HL-60/S4 treated with retinoic acid at 250 ng/mL for 4 days and 3 days (cell line): Measurements from ENCODE around the gene FABP1.

ENCODE experiments used
- in situ Hi-C: fragments of 300-500 bp; cut with MboI; formaldehyde crosslinking; loops from 2 replicates; pipeline ENCODE4 v1.7.0; 2022; ENCODE audit warnings: low sequenced_read_pairs

FABP1 gene

DNA sequence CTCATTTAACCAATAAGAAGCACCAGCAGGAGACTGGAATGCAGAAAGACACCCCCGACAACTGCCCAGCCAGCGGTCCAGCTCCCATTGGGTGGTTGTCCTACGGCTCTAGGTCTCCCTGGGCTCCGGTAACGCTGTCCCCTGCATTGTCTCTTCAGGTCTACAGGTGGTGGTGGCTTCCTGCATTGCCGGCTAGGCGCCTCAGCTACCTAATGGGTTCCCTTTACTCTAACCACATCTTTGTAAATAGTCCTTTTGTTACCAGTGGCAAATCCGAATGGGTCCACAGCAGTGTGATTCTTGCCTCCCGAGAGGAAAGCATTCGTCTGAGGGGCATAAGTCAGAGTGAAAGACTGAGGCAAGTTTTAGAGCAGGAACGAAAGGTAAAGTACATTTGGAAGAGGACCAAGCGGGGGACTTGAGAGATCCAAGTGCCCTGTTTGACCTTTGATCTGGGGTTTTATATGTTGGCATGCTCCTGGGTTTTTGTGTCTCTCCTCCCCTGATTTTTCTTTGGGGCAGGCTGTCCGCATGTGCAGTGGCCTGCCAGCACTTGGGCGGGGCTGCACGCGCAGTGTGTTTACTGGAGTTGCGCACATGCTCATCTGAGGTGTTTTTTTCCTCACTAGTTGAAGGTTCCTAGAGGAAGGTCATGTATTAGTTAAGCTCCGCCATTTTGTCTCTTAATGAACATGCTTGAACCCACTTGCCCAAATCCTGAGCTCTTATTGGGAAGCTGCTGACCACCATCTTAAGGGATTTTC is 11.0 kb downstream of the FABP1 start:
- in situ Hi-C loops = no loop called here

DNA sequence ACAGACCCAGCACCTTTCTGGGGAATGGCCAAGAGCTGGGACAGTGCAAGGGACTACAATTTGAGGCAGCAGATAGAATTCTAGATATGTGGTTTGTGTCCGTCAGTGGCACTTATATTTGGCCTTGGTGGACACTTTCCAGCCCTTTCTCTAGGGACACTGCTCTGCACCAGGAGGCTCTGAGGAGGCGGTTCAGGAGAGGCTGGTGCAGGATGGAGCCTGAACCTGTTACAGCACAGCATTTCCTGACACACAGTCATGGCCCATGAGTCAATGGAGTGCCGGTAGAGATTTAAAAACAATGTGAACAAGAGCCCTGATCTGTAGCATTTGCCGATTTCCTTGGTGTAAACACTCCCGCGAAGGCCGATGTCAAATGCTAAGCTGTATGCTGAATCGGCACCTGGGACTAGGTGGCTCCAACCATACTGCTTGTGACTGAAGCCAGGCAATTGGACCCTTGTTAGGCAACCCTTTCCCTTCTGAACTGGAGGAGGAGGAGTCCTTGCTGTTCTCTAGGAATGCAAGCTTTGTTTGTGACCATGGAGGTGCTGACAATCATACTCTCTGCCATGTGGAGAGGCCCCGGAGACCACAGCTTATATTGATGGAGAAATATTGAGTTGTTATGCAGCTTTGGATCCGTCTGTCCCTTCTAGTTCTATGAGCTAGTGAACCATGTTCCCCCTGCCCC is 11.9 kb downstream of the FABP1 start:
- in situ Hi-C loops = no loop called here

DNA sequence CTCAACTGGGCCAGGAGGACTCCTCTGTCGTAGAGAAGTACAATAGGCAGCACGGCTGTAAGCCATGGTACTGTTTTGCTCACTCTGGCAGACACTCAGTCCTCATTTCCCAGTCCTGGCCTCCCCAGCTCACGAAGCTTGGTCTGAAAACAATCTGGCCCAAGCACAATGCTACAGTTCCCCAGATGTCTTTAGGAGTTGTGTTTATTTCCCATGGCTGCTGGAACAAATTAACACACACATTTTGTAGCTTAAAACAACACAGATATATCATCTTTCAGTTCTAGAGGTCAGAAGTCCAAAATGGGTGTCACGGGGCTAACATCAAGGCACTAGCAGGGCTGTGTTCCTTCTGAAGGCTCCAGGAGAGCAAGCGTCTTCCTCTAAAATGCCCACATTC is 13.0 kb downstream of the FABP1 start:
- in situ Hi-C loops = no loop called here

DNA sequence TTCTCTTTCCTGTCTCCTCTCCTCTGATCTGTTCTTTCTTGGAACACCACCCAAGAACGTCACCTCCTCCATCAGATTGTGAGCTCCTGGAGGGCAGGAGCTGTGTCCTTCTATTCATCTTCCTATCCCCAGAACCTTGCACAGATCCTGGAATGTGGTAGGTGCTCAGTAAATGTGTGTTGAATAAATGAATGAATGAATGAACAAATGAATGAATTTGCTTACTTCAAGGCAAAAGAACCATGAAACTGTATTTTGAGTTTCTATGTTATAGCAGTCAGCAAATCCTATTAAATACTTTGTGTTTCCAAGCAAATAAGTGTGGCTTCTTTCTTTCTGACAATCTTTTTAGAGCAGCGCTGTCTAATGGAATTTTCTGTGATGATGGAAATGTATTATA is 14.8 kb downstream of the FABP1 start:
- in situ Hi-C loops = no loop called here

DNA sequence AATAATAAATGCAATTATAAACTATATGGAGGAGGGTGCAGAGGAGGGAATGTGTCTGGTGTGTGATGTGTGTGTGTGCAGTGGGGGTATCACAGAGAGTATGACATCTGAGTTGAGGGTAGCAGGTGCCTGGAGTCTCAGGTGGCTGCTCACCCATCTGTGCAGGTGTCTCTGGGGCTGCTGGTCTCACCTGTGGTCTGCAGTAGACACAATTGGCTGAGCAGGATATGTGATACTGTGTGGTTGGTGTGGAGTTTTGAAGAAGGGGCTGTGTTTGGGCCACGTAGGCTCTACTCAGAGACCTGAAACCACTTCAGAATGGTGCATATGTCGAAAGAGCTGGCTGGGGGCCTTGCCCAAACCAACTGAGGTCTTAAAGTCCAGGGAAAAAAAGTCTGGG is 17.0 kb downstream of the FABP1 start:
- in situ Hi-C loops = no loop called here

DNA sequence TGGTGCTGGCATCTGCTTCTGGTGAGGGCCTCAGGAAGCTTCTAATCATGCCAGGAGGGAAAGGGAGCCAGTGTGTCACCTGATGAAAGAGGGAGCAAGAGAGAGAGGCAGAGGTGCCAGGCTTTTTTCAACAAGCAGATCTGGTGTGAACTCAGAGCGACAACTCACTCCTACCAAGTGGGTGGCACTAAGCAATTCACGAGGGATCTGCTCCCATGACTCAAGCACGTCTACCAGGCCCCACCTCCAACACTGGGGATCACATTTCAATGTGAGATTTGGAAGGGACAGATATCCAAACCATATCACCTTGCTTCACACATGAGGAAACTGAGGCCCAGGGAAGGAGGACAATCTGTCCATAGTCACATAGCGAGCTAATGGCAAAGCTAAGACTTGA is 19.1 kb downstream of the FABP1 start:
- in situ Hi-C loops = no loop called here

DNA sequence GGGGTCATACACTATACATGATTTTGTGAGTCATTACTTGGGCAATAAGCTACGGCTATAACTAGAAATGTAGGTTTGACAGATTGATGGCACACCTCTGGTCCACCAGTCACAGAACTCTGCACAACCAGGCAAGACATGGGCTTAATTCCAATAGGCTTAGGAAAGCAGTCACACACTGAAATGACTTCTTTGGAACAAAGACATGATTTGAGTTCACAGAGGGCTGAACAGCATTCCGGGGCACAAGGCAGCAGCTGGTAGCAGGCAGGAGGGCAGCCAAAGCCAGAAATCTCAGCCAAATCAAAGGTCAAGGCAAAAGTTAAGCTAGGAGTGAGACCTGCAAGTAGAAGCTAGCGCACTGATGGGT is 27.4 kb downstream of the FABP1 start:
- in situ Hi-C loops = no loop called here

DNA sequence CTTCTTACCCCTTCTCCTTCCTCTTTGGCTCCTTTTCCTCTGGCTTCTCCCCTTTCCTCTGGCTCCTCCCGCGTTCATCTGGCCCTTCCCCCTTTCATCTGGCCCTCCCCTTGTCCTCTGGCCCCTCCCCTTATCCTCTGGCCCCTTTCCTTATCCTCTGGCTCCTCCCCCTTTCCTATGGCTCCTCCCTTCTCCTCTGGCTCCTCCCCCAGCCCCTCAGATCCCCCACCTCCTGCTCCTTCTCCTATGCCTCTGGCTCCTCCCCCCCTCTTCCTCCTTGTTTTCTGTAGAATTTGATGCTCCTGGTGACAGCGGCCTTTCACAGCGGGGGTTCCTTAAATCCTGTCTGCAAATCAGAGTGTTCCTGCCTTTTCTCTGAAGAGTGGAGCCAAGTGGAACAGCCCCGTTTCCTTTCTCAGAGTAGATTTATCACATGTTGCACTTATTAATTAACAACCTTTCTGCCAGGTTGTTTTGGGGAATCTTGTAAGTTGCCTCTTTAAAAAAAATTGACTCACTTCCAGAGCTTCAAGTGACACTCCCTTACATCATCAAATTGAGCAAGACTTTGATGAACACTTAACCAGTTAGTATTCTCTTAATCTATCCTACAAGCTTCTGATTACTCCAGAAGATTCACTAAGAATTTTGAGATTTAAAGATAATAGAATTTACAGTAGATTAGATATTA is 27.9 kb downstream of the FABP1 start:
- in situ Hi-C loops = no loop called here

DNA sequence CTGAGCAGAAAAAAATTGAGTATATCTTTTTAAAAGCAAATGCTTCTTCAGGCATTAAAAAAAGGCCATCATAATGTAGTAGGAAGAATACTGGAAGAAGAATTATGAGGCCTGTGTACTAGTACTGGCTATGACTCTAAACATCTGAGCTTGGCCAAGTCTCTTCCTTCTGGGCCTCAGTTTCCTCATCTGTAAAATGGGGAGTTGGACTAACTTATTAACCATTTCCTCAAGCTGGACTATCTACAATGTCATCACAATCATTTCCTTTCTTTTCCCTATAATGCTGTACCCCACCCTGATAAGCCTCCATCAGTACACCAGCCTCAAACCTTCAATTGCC is 29.3 kb downstream of the FABP1 start:
- in situ Hi-C loops = no loop called here

DNA sequence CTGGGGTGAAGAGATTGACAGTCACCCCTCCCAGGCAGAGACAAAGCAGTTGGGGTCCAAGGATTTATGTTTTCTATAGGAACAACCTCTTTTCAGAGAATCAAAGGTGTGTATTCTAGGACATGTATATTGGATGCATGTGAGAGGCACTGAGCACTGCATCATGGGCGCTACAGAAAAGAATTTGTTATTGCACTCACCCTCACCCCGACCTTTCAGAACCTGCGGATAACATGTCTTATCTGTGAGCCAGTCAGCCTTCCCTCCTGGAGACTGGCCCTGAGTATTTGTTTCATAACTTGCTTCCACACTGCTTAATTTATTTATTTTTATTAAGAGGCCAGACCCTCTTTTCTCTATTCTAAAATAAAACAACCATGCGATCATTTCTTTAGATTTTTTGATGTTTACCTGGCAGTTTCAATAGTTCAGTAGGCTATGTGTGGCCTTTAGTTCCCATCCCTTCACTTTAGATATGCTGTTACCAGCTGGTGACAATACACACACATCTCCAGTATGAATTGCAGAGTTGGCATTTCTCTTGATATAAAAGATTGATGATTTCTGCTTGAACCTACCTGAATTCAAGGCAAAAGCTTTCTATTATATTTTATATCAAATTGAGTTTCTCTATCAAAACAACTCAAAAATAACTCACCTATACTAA is 29.8 kb downstream of the FABP1 start:
- in situ Hi-C loops = no loop called here

DNA sequence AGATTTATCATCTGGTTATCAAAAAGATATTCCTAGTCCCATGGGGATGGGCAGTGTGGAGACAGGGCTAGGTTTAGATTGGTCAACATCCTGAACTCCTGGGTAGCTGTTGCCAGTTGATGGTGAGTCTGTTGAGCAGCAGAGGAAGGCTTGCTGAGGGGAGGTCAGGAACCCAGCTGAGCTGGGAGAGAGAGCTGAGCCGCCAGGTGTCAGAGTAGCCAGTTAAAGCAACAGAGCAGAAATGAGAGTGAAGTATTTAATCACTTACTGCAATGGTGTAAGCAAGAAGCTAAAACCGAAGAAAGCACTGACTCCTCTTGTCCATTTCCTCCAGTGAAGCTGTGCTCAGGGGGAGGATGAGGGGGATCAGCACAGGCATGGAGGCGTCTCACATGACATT is 30.7 kb downstream of the FABP1 start:
- in situ Hi-C loops = no loop called here

DNA sequence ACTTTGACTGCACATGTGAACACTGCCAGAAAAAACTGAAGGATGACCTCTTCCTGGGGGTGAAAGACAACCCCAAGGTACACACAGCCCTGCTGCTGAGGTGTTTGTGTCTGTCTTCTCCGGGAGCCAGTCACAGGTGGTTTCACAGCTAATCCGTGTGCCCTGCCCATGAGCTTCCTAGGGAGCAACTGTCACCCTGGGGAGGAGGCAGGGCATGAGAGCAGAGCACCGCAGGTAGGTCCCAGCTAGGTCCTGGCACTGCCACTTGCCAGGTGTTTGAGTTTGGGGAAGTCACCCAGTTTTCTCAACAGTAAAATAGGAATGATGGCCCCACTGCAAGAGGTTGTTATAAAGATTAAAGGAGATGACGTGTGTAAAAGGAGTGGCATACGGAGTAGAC is 31.2 kb downstream of the FABP1 start:
- in situ Hi-C loops = no loop called here

DNA sequence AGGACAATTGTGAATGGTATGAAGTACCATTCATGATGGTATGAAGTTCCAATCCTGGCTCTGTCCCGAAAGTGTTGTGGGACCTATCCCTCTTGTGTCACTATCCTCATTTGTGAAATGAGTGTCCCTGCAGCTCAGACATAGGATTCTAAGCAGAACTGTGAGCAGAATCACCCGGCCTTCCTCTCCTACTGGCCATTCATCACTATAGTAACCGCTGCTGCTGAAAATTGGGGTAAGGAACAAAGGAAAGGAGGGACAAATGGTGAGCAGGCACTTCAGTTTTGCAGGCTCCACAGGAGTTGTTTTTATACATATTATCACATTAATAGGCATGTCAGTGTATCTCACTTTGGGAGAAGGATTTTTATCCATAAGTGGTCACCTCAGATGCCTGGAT is 32.8 kb downstream of the FABP1 start:
- in situ Hi-C loops = no loop called here

DNA sequence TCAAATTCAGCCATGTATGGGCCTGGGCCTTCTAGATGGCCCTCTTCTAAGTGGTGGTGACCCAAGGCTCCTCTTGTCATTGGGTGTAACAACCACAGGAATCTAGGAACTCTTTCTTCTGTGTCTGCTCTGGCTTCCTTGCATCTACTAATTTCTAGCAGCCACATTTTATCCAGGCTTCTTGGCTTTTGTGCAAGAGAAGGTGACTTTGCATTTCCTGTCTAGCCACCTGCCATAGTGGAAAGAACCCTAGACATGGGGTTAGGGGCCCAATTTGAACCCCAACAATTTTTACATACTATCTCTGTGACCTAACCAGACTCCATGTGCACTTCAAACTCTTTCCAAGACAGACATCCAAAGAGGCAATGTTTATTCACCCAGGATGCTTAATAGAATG is 35.1 kb downstream of the FABP1 start:
- in situ Hi-C loops = no loop called here

DNA sequence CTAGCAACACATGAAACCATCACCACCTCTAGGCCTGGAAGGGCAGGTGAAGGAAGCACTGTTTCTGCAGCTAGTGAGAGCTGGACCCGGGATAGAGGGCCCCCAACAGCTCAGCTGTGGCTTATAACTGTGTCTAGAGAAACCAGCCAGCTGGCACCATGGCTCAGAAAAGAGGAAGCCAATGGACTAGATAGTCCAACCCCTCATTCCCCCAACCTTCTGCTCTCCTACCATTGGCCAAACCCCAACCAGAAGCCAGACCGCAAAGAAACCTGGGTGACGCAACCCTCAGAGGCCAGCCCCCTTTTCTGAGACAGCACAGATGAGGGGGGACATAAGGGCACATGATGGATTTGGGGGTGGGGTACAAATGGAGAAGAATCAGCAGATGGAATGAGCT is 35.9 kb downstream of the FABP1 start:
- in situ Hi-C loops = no loop called here

DNA sequence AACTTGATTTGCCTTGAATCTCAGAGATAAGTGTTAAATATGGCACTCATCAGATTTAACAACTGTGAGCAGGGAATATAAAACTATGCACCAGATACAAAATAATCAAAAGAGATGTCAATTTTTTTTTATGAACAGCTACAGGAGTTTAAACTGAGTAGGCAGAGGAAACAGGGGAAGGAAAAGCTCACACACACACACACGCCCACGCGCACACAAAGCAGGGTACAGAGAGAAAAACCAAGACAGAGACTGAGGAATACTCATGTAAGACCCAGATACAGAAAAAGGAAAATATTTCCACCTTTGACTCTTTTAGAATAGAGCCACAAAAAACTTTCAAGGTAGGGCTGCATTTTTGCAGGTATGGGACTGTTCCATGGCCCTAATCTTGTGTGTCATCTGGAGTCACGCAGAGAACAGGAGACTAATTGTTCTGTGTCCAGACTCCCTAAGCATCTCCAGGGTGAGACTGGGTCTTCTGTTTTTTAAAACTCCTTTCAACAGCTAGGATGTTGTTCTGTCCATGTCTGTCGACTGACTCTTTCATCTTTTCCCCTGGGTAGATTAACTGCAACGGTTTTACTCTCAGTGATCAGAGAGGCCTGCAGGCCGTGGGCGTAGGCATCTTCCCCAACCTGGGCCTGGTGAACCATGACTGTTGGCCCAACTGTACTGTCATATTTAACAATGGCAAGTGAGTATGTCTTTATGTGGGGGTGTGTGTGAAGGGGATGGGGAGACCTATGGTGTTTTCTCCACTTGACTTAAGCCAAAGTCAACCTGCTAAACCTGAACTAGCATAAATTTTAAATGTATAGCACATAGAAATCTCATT is 37.2 kb downstream of the FABP1 start:
- in situ Hi-C loops = no loop called here

DNA sequence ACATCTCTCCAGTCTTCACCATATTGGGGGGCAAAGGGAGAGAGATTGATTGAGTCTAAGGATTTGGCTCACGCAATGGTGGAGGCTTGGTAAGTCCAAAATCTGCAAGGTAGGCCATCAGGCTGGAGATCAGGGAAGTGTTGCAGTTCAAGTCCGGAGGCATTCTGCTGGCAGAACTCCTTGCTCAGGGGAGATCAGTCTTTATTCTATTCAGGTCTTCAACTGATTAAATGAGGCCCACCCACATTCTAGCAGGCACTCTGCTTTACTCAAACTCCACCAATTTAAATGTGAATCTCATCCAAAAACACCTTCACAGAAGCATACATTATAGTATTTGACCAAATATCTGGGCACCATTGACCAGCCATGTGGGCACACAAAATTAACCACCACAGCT is 38.9 kb downstream of the FABP1 start:
- in situ Hi-C loops = no loop called here

DNA sequence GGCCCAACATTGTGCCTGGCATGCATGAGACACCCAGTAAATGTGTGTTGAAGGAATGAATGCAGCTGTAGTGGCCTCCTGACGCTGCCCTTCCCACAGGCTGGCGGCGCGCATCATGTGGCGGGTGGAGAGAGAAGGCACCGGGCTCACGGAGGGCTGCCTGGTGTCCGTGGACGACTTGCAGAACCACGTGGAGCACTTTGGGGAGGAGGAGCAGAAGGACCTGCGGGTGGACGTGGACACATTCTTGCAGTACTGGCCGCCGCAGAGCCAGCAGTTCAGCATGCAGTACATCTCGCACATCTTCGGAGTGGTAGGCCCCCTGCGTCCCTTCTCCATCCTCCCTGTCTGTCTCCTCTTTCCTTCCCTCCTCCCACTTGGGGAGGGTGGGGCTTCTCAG is 40.1 kb downstream of the FABP1 start:
- in situ Hi-C loops = no loop called here

DNA sequence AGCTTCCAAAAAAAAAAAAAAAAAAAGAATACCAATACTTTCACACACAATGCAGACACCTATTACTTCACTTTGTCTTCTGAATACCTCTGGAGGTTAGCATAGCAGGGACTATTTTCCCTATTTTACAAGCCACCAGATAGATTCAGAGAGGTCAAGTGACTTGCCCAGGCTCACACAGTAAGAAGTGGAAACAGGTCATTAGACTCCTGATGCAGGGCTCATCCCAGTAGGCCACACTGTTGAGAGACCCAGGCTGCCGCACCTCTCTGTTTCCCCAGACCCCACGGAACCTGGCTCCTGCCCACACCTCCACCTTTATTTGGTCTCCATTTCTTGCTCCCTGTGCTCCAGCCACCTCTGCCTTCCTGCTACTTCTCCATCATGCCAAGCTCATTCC is 40.8 kb downstream of the FABP1 start:
- in situ Hi-C loops = no loop called here

DNA sequence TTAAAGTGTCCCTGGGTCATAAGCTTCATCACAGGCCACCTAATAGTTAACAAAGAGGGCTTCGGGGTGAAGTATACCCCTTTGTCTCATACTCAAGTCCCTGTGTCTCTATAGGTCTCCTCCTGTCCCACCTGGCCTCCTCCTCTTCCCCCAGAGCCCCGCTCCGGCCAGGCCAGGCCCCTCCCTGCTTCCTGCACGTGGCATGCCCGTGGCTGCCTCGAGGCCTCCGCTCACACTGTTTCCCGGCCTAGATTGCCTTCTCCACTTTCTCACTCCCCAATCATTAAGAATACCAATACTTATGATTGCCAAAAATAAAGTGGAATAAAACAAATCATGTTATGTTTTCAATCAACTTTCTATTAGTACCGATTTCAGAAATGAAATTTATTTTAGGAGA is 41.5 kb downstream of the FABP1 start:
- in situ Hi-C loops = no loop called here

DNA sequence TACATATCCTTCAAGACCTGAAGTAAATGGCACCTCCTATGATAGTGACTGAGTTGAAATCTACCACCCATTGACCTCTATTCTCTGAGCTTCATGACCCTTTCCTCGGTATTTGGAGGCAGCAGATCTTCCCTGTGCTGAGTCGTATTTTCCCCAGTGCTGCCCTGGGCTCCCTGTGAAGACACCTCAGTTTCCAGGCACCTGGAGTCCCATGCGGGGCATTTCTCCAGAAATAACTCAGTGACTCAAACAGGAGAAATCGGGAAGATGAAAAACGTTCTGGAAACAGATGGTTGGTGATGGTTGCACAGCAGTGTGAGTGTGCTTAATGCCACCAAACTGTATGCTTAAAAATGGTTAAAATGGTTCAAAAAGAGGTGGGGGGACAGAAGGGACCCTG is 42.3 kb downstream of the FABP1 start:
- in situ Hi-C loops = no loop called here
